Measurements from ENCODE around the gene FGF12.

The FGF12 gene

DNA sequence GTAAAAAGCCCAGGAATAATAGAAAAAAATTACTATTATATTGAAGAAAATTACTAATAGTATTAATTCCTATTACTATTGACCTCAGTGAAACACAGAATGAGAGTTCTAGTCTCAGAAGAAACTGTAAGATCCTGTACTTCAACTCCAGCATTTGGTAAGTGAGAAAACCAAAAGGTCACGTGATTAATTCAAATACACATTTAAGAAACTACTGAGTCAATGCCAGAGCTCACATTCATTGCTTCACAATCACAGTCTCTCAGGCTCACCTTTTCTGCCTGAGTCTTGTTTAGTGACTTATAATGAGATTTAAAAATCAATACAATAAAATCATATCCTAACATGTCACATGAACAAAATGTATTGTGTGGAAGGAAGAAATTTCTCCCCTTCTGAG, 556.1 kb downstream of the FGF12 start:
- no peak for DNase-seq

- DNase-seq, result no peak
Measured at GRCh38 chr3:192170659-192171058, 556.7 kb downstream of the FGF12 start.

DNA sequence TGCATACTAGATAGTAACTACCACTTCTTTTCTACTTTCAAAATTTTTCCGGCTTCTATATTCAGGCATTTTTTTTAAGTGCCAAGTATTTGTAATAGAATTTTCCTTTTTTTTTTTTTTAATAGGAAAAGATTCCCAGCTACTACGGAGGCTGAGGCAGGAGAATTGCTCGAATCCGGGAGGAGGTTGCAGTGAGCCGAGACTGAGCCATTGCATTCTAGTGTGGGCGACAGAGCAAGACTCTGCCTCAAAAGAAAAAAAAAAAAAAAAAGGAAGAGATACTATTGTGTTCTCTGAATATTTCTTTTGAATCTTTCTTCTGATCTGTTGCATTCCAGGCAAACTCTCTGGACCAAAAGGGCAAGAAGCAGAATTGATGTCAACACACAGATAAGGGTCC, 557.3 kb downstream of the FGF12 start:
- no peak for DNase-seq

GRCh38 chr3:192169332-192169915, 557.9 kb downstream of the FGF12 start:
- DNase-seq, result no peak

DNA sequence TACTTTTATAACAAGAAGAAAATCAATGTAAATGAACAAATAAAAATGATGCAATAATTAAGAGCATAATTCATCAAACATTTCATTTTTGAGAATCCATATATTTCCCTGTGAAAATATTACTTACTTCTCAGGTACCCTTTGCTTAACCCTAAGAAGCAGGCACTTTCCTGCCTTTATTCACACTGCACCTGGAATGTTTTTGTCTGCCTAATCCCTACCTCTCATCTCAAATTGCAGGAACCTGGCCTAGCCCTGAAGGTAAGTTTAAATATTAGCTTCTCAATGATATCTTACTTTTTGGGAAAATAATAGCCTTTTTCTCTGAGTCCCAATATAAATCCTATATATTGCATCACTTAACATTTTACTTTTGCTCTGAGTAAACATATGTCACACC, 559.1 kb downstream of the FGF12 start:
- DNase-seq, result no peak

GRCh38 chr3:192165552-192165951, 561.8 kb downstream of the FGF12 start:
- no peak for DNase-seq

DNA sequence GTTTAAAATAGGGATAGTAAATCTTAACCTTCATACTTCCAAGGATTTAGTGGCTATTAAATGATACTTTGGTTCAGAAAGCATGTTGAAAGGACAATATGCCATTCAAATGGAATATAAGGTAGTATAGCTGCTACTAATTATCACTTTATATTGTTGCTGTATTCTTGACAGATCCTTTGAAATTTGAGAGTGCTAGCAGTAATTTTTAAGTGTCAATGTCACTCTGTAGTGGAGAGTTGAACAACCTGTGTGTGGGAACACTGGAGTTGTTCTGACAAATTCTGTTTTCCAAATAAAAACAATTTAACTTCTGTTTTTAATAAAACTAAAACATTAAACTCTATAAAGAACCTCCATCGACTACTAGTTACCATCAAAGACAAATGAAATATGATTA, 565.7 kb downstream of the FGF12 start:
- no peak for DNase-seq

- DNase-seq, result no peak
Measured at GRCh38 chr3:192156382-192156781, 571.0 kb downstream of the FGF12 start.

DNA sequence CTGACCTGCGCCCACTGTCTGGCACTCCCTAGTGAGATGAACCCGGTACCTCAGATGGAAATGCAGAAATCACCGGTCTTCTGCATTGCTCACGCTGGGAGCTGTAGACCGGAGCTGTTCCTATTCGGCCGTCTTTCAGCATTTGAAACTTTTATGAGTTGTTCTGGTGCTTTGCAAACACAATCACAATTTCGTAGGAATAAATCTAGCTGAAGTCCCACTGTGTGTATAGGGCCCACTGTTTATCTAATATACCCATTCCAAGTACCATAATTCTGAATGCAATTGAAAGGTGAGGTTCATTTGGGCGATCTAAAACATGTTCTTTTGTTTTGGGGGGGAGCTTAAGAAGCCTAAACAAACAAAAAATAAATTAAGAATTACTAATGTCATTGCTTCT, 572.1 kb downstream of the FGF12 start:
- no peak for DNase-seq

- no peak for DNase-seq
Measured at GRCh38 chr3:192133271-192133670, 594.1 kb downstream of the FGF12 start.

DNA sequence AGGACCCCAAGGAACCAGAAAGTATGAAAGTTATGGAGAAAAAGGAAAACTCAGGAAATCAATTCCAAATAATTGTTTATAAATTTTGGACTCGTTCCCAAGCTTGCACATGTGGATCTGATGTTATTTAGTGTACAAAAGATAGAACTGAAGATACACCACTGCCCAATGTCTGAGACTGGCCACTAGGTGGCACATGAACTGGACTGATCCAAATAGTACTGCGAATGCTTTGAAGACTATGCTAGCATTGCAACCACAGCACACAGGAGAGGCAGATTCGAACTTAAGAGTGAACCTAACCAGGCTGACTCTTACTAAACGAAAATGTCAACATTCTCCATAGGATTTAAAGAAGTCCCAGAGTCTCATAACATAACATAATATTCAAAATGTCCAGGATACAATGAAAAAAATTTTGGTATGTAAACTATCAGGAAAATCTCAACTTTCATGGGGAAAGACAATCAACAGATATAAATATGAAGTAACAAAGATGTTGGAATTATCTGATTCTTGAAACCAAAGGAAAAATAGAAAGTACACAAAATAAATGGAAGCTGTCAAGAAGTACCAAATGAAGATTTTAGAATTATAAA, 596.7 kb downstream of the FGF12 start:
- no peak for DNase-seq

DNA sequence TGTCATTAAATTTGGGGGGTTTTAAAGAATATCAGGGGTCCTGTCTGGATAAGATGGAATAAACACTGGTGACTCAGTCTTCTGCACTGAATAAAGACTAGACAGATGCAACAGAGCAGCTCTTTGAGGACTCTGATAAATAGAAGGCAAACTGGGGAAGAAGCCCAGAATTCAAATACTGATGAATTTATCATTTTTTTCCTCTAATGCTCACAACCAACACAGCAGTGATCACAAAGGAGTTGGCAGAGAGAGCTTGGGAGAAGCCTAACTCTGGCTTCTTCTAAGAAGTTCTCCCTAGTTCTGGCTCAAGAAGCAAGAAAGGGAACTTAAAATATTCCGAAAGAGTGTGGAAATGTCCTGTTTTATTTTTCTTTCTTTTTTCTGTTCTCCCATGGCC, 597.8 kb downstream of the FGF12 start:
- DNase-seq, result no peak

- no peak for DNase-seq
Measured at GRCh38 chr3:192128922-192129321, 598.4 kb downstream of the FGF12 start.

- DNase-seq, result no peak
Measured at GRCh38 chr3:192128060-192128459, 599.3 kb downstream of the FGF12 start.

GRCh38 chr3:192122832-192123594, 604.3 kb downstream of the FGF12 start:
- DNase-seq, result no peak

GRCh38 chr3:192121923-192122322, 605.4 kb downstream of the FGF12 start:
- no peak for DNase-seq

- no peak for DNase-seq
Measured at GRCh38 chr3:192108820-192109219, 618.5 kb downstream of the FGF12 start.

- DNase-seq, result no peak
Measured at GRCh38 chr3:192106543-192106942, 620.8 kb downstream of the FGF12 start.

DNA sequence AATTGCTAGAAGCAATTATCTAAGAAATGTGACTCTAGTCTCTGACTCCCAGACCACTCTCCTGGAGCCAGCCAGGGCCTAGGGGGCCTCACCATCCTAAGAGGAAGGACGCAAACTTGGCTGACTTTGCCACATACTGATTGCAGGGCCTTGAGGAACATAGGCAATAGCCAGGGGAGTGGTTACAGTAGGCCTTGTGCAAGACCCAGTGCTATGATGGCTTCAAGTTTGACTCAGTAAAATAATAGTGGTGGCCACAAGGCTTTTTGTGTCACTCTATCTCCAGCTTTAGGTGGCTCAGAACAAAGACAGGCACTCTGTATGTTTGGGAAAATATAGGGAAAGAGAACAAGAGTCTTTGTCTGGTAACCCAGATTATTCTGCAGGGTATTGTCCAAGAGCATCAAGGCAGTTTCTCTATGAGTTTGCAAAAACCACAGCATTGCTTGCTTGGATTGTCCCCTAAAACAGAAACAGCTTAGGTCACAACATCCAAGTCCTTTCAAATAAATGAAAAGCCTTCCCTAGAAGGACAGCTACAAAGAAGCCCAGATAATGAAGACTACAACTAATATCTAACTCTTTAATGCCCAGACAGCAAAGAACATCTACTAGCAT, 634.8 kb downstream of the FGF12 start:
- no peak for DNase-seq

- no peak for DNase-seq
Measured at GRCh38 chr3:192091831-192092230, 635.5 kb downstream of the FGF12 start.

GRCh38 chr3:192090586-192090985, 636.8 kb downstream of the FGF12 start:
- DNase-seq, result no peak

All from CD4-positive, alpha-beta T cell treated with Interleukin-10 for 1 hour (primary cell).